Measurements from ENCODE around the gene HDAC5. TPM values are rescaled to one million over a fixed set of nuclear protein-coding genes. Genes with fewer than 3 reads are reported as not detected.

Gene HDAC5
- total RNA-seq, 1 donor from 2014 or later, result 43.3 TPM

DNA sequence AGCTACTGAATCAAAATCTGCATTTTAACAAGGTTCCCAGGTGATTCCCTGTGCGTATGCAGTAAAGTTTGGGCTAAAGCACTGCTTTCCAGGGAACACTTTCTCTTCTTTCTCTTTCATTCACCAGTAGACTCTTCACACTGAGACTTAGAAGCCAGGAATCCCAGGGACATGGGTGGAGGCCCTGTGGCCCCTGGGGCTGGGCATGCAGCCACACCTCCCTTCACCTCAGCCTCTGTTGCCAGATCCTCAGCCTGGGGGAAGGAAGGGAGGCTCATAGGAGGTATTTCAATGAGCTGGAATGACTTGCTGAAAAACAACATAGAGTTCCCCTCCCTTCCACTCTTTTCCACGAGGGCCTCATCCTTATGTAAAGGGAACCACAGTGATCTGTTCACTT lies 51.7 kb downstream of the HDAC5 start:
- H3K9me3 Mint-ChIP-seq, result no peaks in the 10 kb centered on the region
- no peak for DNase-seq (ENCODE audit: extremely low spot score, unreplicated experiment)
- TF ChIP-seq, protein P1, sequence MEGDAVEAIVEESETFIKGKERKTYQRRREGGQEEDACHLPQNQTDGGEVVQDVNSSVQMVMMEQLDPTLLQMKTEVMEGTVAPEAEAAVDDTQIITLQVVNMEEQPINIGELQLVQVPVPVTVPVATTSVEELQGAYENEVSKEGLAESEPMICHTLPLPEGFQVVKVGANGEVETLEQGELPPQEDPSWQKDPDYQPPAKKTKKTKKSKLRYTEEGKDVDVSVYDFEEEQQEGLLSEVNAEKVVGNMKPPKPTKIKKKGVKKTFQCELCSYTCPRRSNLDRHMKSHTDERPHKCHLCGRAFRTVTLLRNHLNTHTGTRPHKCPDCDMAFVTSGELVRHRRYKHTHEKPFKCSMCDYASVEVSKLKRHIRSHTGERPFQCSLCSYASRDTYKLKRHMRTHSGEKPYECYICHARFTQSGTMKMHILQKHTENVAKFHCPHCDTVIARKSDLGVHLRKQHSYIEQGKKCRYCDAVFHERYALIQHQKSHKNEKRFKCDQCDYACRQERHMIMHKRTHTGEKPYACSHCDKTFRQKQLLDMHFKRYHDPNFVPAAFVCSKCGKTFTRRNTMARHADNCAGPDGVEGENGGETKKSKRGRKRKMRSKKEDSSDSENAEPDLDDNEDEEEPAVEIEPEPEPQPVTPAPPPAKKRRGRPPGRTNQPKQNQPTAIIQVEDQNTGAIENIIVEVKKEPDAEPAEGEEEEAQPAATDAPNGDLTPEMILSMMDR (conservative IDR thresholded peaks at IDR 0.05), result no peak

DNA sequence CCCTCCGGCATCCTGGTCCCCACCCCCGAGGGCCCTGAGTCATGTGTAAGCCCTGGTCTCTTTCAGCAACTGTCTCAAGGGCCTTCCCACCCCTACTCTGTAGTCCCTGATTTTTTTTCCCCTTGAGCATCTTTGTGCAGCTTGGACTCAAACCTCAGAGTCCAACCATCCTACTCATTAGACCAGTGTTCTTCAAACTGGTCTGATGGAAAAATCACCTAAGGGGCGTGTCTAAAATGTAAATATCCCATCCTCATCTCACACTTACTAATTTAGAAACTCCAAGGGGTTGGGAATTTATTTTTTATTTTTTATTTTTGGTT lies 52.3 kb downstream of the HDAC5 start:
- H3K9me3 Mint-ChIP-seq, result no peaks in the 10 kb centered on the region
- TF ChIP-seq, protein P1 (conservative IDR thresholded peaks at IDR 0.05), result no peak
- H3K27me3 Mint-ChIP-seq, result no peaks in the 10 kb centered on the region
- H3K4me1 Mint-ChIP-seq (ENCODE audit: unreplicated experiment), result peaks cover 19% of the 10 kb centered on the region
- peaks cover 8% of the 10 kb centered on the region for H3K36me3 Mint-ChIP-seq
- no peak for DNase-seq (ENCODE audit: extremely low spot score, unreplicated experiment)
- peak overlapping the region; percentile 97 for H3K4me3 Mint-ChIP-seq
- H3K27ac Mint-ChIP-seq, result peak overlapping the region; percentile 95

More for the DNA sequence above, 51.7 kb downstream of the HDAC5 start:
- peaks cover 15% of the 10 kb centered on the region for H3K4me1 Mint-ChIP-seq (ENCODE audit: unreplicated experiment)
- H3K27ac Mint-ChIP-seq, result peak overlapping the region; percentile 95
- peak overlapping the region; percentile 97 for H3K4me3 Mint-ChIP-seq
- no peaks in the 10 kb centered on the region for H3K27me3 Mint-ChIP-seq
- H3K36me3 Mint-ChIP-seq, result peaks cover 8% of the 10 kb centered on the region

DNA sequence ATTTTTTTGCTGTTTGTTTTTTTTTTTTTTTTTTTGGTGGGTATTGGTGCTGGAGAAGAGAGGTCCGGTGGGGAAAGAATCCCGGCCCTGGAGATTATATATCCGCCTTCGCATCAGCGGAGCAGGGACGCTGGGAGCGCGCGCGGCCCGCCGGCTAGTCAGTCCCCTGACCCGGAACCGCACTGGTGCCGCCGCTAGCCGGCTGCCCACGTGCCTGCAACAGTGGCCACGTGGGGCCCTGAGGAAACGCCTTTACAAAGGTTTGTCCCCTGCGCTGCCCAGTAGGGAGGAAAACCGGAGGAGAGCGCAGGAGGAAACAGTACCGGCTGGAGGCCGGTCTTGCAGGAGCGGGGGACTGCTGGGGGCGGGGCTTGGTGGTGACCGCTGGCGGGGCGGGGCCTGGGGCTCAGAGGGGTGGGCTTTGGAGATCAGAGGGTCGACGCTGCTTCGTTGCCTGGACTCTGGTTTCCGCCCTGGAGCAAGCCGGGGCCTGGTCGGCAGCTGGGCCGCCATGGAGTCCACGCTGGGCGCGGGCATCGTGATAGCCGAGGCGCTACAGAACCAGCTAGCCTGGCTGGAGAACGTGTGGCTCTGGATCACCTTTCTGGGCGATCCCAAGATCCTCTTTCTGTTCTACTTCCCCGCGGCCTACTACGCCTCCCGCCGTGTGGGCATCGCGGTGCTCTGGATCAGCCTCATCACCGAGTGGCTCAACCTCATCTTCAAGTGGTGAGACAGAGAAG lies 52.8 kb downstream of the HDAC5 start, which contains the start of gene G6PC3:
TSS of gene G6PC3 (plus strand) at position 281 of the 743 bp plus-strand sequence. CDS start at position 512, 231 bp downstream.
- Mint-ChIP-seq H3K27me3 (no peaks in the 10 kb centered on the region), H3K9me3 (no peaks in the 10 kb centered on the region), H3K4me3 (peak within 1 kb of the TSS; percentile 97), H3K27ac (peak within 1 kb of the TSS; percentile 95), H3K4me1 (ENCODE audit: unreplicated experiment) (peaks cover 22% of the 10 kb centered on the region), H3K36me3 (peaks cover 10% of the 10 kb centered on the region)
- DNase-seq (ENCODE audit: extremely low spot score, unreplicated experiment), result peak; percentile 95
- TF ChIP-seq, protein P1 (conservative IDR thresholded peaks at IDR 0.05), result no peak

DNA sequence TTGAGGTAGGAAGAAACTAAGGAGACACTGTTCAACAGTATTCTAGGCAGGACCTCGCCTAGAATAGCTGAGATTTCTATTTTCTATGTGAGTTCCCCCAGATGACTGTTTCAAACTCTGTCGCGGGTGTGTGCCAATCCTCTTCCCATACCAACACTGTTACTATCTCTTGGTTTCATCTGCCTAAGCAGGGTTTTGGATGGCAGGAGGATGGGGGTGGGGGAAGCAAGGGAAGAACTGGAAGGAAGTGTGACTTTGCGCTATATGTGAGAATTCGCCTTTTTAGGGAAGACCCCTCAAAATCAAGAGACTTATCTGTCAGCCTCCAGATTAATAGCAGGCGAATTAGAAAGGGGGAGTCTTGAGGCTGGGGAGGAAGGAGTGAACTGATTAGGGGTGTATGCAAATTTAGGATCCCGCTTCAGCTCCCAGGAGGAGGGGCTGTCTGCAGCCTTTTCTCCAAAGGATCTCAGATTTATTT lies 53.4 kb downstream of the HDAC5 start:
- H3K4me1 Mint-ChIP-seq (ENCODE audit: unreplicated experiment), result peaks cover 25% of the 10 kb centered on the region
- DNase-seq (ENCODE audit: extremely low spot score, unreplicated experiment), result no peak
- TF ChIP-seq, protein P1 (conservative IDR thresholded peaks at IDR 0.05), result no peak
- H3K27me3 Mint-ChIP-seq, result no peaks in the 10 kb centered on the region
- no peaks in the 10 kb centered on the region for H3K9me3 Mint-ChIP-seq
- H3K36me3 Mint-ChIP-seq, result peaks cover 10% of the 10 kb centered on the region
- H3K4me3 Mint-ChIP-seq, result peak overlapping the region; percentile 97
- peak overlapping the region; percentile 95 for H3K27ac Mint-ChIP-seq

DNA sequence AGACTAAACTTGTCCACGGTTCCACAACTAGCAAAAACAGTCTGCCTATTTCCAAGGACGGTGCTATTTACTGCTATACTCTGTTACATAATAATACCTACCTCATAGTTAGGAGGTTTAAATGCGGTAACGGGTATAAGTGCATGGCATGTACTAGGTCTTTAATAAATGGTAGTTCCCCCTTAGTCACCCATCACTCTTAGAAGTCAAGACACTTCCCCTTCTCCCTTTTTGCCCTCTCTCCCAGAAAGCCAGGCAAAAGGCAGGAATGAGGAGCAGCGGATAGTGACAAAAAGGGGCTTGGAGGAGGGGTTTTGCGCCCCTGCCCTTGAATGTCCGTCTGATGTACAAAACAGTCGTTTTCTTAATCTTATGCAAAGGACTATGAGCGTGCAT lies 55.9 kb downstream of the HDAC5 start:
- Mint-ChIP-seq H3K36me3 (peaks cover 19% of the 10 kb centered on the region), H3K27me3 (no peaks in the 10 kb centered on the region), H3K4me3 (peak overlapping the region; percentile 98), H3K4me1 (ENCODE audit: unreplicated experiment) (peaks cover 25% of the 10 kb centered on the region), H3K27ac (peak overlapping the region; percentile 97), H3K9me3 (no peaks in the 10 kb centered on the region)
- no peak for DNase-seq (ENCODE audit: extremely low spot score, unreplicated experiment)
- TF ChIP-seq, protein P1 (conservative IDR thresholded peaks at IDR 0.05), result no peak
